Panc1 (cell line): ENCODE measurements around the gene SCUBE3. TPM values are rescaled to one million over a fixed set of nuclear protein-coding genes. Genes with fewer than 3 reads are reported as not detected.

Experiments used
- ATAC-seq: fragments of 200-7000 bp; cut with Tn5 transposase; 2 replicates; pipeline ENCODE4 v1.9.1; 2020; ENCODE audit warnings: mild to moderate bottlenecking, moderate library complexity
- BruUV-seq: library from RNA; stranded (reverse); fragments of 400-500 nt; replicated peaks from 2 replicates; lab custom pipeline; 2021; lab: Mats Ljungman, UMichigan
- CTCF ChIA-PET: fragments of 300-600 bp; sonication (Branson Sonifier 250); formaldehyde crosslinking; loops from one replicate; lab custom pipeline; 2022; ENCODE audit warnings: antibody characterized with exemption; lab: Charles Lee
- POLR2A ChIA-PET: fragments of 300-600 bp; sonication (Branson Sonifier 250); formaldehyde crosslinking; loops from one replicate; lab custom pipeline; 2022; ENCODE audit warnings: antibody characterized with exemption; lab: Charles Lee
- DNase-seq: peaks from one replicate; pipeline ENCODE4 v3.0.0-alpha.2; 2010; ENCODE audit warnings: low read depth, low spot score
- H3K27ac ChIP-seq: 2 replicates; pipeline ENCODE4 v1.5.1; 2011; ENCODE audit warnings: mild to moderate bottlenecking, low read length, inconsistent platforms
- H3K27me3 ChIP-seq: fragments of 200-500 bp; sonication (Bioruptor generic); 2 replicates; pipeline ENCODE4 v1.6.0; 2014; ENCODE audit warnings: low read length, inconsistent platforms; ENCODE audit not compliant: control insufficient read depth, insufficient read depth
- H3K36me3 ChIP-seq: fragments of 200-500 bp; sonication (Bioruptor generic); 2 replicates; pipeline ENCODE4 v1.5.1; 2014; ENCODE audit warnings: inconsistent platforms, mild to moderate bottlenecking, low read length, moderate library complexity; ENCODE audit not compliant: control insufficient read depth, insufficient read depth
- H3K4me1 ChIP-seq: 2 replicates; pipeline ENCODE4 v1.5.1; 2011; ENCODE audit warnings: inconsistent platforms, mild to moderate bottlenecking, low read length, moderate library complexity; ENCODE audit not compliant: control insufficient read depth, insufficient read depth
- H3K4me3 ChIP-seq, 2 experiments: 2 replicates each; pipeline ENCODE4 v1.5.1; 2011 to 2012; ENCODE audit warnings: low read depth in 2 of 2, low read length in 2 of 2, mild to moderate bottlenecking in 2 of 2, inconsistent platforms in 1 of 2, moderate library complexity in 1 of 2
- H3K9me3 ChIP-seq: fragments of 200-500 bp; sonication (Bioruptor generic); 2 replicates; pipeline ENCODE4 v1.5.1; 2014; ENCODE audit warnings: low read depth, mild to moderate bottlenecking, inconsistent platforms, low read length, moderate library complexity; ENCODE audit not compliant: control insufficient read depth, insufficient read depth
- CTCF ChIP-seq: fragments of 450-650 bp; IDR thresholded peaks from 2 replicates; pipeline ENCODE4 v1.5.1; 2017; ENCODE audit warnings: mild to moderate bottlenecking
- POLR2AphosphoS5 ChIP-seq: IDR thresholded peaks from 2 replicates; pipeline ENCODE4 v1.6.1; 2012; ENCODE audit warnings: mild to moderate bottlenecking, low read depth, low read length, moderate library complexity
- REST ChIP-seq, 2 experiments: IDR thresholded peaks; 2 replicates each; pipeline ENCODE4 v1.6.1; 2011 to 2012; ENCODE audit warnings: low read depth in 2 of 2, control low read depth in 1 of 2, low read length in 1 of 2, mild to moderate bottlenecking in 1 of 2, moderate library complexity in 1 of 2; ENCODE audit not compliant: insufficient read depth in 1 of 2
- SIN3A ChIP-seq: IDR thresholded peaks from 2 replicates; pipeline ENCODE4 v1.6.1; 2012; ENCODE audit warnings: low read depth, mild to moderate bottlenecking, low read length, moderate library complexity, borderline replicate concordance; ENCODE audit not compliant: insufficient read depth
- TCF7L2 ChIP-seq: IDR thresholded peaks from 2 replicates; pipeline ENCODE4 v1.6.1; 2011; ENCODE audit warnings: mild to moderate bottlenecking, low read depth, low read length, inconsistent platforms
- in situ Hi-C: cut with HindIII; loops from 2 replicates; pipeline ENCODE4 v1.10.0; 2016; ENCODE audit warnings: low sequenced_read_pairs, low pct_unique_long_range_greater_than_20kb
- intact Hi-C: fragments of 100-400 bp; cut with micrococcal nuclease; formaldehyde crosslinking; loops from one replicate; pipeline ENCODE4 v1.10.0; 2022; ENCODE audit not compliant: unreplicated experiment
- total RNA-seq: library from RNA; stranded (reverse); gene quantifications from one replicate; pipeline ENCODE4 v1.2.1, GENCODE V29; 2021; ENCODE audit not compliant: unreplicated experiment

SCUBE3 gene
- total RNA-seq, 1 experiment from 2014 or later, result 1.6 TPM

GRCh38 chr6:35230950-35231349 lies 17.2 kb downstream of the SCUBE3 start:
- Histone ChIP-seq H3K4me3 (no peak overlapping the region), H3K36me3 (0 out of 2 replicates have a peak, but pooled peaks cover 2% of the 10 kb centered on the region), H3K27ac (no peak overlapping the region), H3K4me1 (no peaks in the 10 kb centered on the region), H3K27me3 (no peaks in the 10 kb centered on the region), H3K9me3 (no peaks in the 10 kb centered on the region; the same call in 1 of the 2 replicates)
- CTCF ChIA-PET, result no interaction called here
- TF ChIP-seq SIN3A, result no peak
- no peak for TF ChIP-seq CTCF
- no peak for TF ChIP-seq REST (IDR thresholded peaks at IDR 0.05; ENCODE audit: insufficient read depth in 1 of 2, low read depth in 2 of 2, low read length in 1 of 2)
- TF ChIP-seq POLR2AphosphoS5, result no peak
- TF ChIP-seq TCF7L2, result no peak
- no peak for DNase-seq
- intact Hi-C loops, result no loop called here
- in situ Hi-C loops, result no loop called here
- POLR2A ChIA-PET, result interaction anchor here (0.6 kb wide), 1 partner anchor 36 kb away, joined by 3 read pairs; no protein-coding TSS in a partner anchor
- no TSS peak for BruUV-seq
- ATAC-seq, result no peak

GRCh38 chr6:35231563-35231962 lies 17.8 kb downstream of the SCUBE3 start:
- no peak for ATAC-seq
- ChIA-PET POLR2A (interaction anchor here (0.6 kb wide), 1 partner anchor 36 kb away, joined by 3 read pairs; no protein-coding TSS in a partner anchor), CTCF (no interaction called here)
- intact Hi-C loops, result no loop called here
- Histone ChIP-seq H3K9me3 (no peaks in the 10 kb centered on the region; the same call in 1 of the 2 replicates), H3K36me3 (0 out of 2 replicates have a peak, but pooled peaks cover 2% of the 10 kb centered on the region), H3K27ac (no peak overlapping the region), H3K27me3 (no peaks in the 10 kb centered on the region), H3K4me3 (no peak overlapping the region), H3K4me1 (no peaks in the 10 kb centered on the region)
- no TSS peak for BruUV-seq
- in situ Hi-C loops, result no loop called here
- TF ChIP-seq SIN3A, result no peak
- no peak for TF ChIP-seq CTCF
- TF ChIP-seq POLR2AphosphoS5, result no peak
- TF ChIP-seq TCF7L2, result no peak
- no peak for DNase-seq
